Measurements from ENCODE around the gene UBE2Z. TPM values are rescaled to one million over a fixed set of nuclear protein-coding genes. Genes with fewer than 3 reads are reported as not detected.

Gene UBE2Z
- total RNA-seq, 1 experiment from 2014 or later, result 182 TPM

DNA sequence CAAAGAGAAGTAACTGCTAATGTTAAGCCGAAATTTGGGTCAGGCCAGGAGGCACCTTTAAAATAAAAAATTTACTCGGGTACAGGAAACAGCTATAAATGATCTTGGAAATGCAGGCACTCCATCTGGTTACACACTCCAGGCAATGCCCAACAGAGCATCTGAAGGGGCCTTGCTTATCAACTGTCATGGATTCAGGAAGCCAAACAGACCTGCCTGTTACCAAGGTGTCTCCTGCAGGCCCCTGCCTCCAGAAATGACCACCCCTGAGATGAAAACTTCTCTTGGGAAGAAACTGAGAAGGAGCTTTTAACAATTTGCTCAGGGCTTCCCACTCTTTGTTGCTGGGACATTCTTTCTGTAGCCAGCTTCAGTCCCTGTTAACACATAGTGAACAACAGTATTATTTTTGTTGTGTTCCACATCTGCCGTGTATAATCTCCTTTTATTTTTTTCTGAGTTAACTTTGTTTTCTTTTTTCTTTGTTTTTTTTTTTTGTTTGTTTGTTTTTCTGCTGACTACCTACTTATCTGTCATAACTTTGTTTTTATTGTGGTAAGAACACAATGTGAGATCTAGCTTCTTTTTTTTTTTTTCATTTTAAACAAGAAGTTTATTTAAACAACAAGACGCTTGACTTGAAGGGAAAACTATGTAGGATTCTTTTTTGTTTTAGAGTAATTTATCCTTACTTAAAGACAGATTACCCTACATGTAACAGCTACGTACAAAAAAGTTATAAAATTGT is 34.3 kb upstream of the UBE2Z start:
- no peak overlapping the region for H3K4me3 Mint-ChIP-seq (ENCODE audit: unreplicated experiment)
- no peaks in the 10 kb centered on the region for H3K36me3 Mint-ChIP-seq (ENCODE audit: insufficient read depth, unreplicated experiment)
- DNase-seq, result no peak
- H3K4me3 ChIP-seq (ENCODE audit: low read depth, low read length), result no peak overlapping the region
- peaks cover 59% of the 10 kb centered on the region for H3K4me1 ChIP-seq
- no TSS peak for BruUV-seq (replicated peaks)
- no peaks in the 10 kb centered on the region for H3K36me3 ChIP-seq (ENCODE audit: control insufficient read depth, insufficient read depth, low read length)
- H3K27me3 Mint-ChIP-seq (ENCODE audit: insufficient read depth, unreplicated experiment), result no peaks in the 10 kb centered on the region
- CTCF ChIA-PET, result interaction anchor here (0.6 to 19.4 kb wide), 5 partner anchors 10 to 142 kb away, joined by 3 to 1184 read pairs (median 3); partner anchors contain the start of gene TTLL6
- no peaks in the 10 kb centered on the region for H3K9me3 ChIP-seq
- peaks cover 55% of the 10 kb centered on the region for H3K4me1 Mint-ChIP-seq (ENCODE audit: low read depth, unreplicated experiment)
- peak overlapping the region; percentile 70 for H3K27ac Mint-ChIP-seq (ENCODE audit: unreplicated experiment)
- no peaks in the 10 kb centered on the region for H3K9me3 Mint-ChIP-seq (ENCODE audit: unreplicated experiment)
- intact Hi-C loops (cut with micrococcal nuclease; ENCODE audit: unreplicated experiment), result no loop called here
- TF ChIP-seq, protein P1, sequence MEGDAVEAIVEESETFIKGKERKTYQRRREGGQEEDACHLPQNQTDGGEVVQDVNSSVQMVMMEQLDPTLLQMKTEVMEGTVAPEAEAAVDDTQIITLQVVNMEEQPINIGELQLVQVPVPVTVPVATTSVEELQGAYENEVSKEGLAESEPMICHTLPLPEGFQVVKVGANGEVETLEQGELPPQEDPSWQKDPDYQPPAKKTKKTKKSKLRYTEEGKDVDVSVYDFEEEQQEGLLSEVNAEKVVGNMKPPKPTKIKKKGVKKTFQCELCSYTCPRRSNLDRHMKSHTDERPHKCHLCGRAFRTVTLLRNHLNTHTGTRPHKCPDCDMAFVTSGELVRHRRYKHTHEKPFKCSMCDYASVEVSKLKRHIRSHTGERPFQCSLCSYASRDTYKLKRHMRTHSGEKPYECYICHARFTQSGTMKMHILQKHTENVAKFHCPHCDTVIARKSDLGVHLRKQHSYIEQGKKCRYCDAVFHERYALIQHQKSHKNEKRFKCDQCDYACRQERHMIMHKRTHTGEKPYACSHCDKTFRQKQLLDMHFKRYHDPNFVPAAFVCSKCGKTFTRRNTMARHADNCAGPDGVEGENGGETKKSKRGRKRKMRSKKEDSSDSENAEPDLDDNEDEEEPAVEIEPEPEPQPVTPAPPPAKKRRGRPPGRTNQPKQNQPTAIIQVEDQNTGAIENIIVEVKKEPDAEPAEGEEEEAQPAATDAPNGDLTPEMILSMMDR (IDR thresholded peaks at IDR 0.05; ENCODE audit: insufficient read depth in 1 of 2, low read depth in 1 of 2, low read length in 1 of 2, severe bottlenecking in 1 of 2, unreplicated experiment in 1 of 2), result no peak
- POLR2A ChIA-PET, result interaction anchor here (0.6 to 0.7 kb wide), 5 partner anchors 11 to 768 kb away, joined by 3 to 19 read pairs (median 3); no protein-coding TSS in a partner anchor
- H3K27me3 ChIP-seq (replicated peaks; ENCODE audit: control insufficient read depth, insufficient read depth, low read length), result no peaks in the 10 kb centered on the region

DNA sequence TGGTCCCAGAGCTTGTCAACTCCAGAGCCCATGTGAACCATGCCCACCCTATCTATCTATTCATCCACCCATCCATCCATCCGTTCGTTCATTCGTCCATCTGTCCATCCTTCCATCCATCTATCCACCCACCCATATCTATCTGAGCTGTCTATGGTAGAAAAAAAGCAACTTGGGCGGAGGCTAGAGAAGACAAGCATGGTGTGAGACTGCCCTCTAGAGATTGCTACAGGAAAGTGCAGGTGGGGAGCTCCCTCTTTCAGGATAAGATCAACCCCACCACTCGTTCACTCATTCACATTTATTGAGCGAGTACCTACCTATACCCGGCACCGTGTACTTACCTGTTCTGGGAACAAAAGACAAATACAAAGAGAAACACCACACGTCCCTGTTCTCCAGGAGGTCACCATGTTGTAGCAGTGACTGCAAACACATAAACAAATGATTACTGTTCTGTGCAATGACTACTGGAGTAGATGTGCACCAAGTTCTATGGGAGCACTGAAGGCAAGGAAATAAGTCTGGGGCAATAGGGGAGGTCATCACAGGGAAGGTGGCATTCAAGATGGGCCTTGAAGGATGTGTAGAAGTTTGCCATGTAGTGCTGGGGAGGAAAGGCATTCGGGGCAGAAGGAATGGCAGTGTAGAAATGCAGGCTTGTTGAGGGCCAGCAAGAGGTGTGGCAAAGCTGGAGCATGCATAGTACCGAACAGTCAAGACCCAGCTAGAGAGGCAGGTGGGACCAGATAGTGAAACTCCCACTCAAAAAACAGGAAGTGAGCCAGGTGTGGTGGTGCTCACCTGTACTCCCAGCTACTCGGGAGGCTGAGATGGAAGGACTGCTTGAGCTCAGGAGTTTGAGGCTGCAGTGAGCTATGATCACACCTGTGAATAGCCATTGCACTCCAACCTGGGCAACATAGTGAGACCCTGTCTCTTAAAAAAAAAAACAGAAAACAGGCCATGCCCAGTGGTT is 29.0 kb upstream of the UBE2Z start:
- no peak overlapping the region for H3K27ac Mint-ChIP-seq (ENCODE audit: unreplicated experiment)
- H3K36me3 ChIP-seq (ENCODE audit: control insufficient read depth, insufficient read depth, low read length), result no peaks in the 10 kb centered on the region
- POLR2A ChIA-PET, result interaction anchor here (0.5 to 1.1 kb wide), 7 partner anchors 12 to 554 kb away, joined by 3 to 9 read pairs (median 3); partner anchors contain the start of genes ATP5MC1, IGF2BP1 and TTLL6
- intact Hi-C loops (cut with micrococcal nuclease; ENCODE audit: unreplicated experiment), result loop anchor here (1.0 kb wide), 9 partner anchors 24 to 208 kb away; partner anchors contain the start of gene CALCOCO2
- H3K4me3 Mint-ChIP-seq (ENCODE audit: unreplicated experiment), result no peak overlapping the region
- peak; percentile 86 to 90 for DNase-seq
- H3K27me3 Mint-ChIP-seq (ENCODE audit: insufficient read depth, unreplicated experiment), result no peaks in the 10 kb centered on the region
- peaks cover 12% of the 10 kb centered on the region for H3K4me1 Mint-ChIP-seq (ENCODE audit: low read depth, unreplicated experiment)
- peaks cover 11% of the 10 kb centered on the region for H3K4me1 ChIP-seq
- TF ChIP-seq, protein P1 (IDR thresholded peaks at IDR 0.05; ENCODE audit: insufficient read depth in 1 of 2, low read depth in 1 of 2, low read length in 1 of 2, severe bottlenecking in 1 of 2, unreplicated experiment in 1 of 2), result peak; percentile 100
- H3K9me3 ChIP-seq, result no peaks in the 10 kb centered on the region
- no peaks in the 10 kb centered on the region for H3K27me3 ChIP-seq (replicated peaks; ENCODE audit: control insufficient read depth, insufficient read depth, low read length)
- no TSS peak for BruUV-seq (replicated peaks)
- CTCF ChIA-PET, result interaction anchor here (0.5 to 19.4 kb wide), 83 partner anchors 8 to 938 kb away, joined by 3 to 1184 read pairs (median 6); partner anchors contain the start of genes ATP5MC1, HOXB13, HOXB9 and PNPO
- no peaks in the 10 kb centered on the region for H3K36me3 Mint-ChIP-seq (ENCODE audit: insufficient read depth, unreplicated experiment)
- no peak overlapping the region for H3K4me3 ChIP-seq (ENCODE audit: low read depth, low read length)
- H3K9me3 Mint-ChIP-seq (ENCODE audit: unreplicated experiment), result no peaks in the 10 kb centered on the region

DNA sequence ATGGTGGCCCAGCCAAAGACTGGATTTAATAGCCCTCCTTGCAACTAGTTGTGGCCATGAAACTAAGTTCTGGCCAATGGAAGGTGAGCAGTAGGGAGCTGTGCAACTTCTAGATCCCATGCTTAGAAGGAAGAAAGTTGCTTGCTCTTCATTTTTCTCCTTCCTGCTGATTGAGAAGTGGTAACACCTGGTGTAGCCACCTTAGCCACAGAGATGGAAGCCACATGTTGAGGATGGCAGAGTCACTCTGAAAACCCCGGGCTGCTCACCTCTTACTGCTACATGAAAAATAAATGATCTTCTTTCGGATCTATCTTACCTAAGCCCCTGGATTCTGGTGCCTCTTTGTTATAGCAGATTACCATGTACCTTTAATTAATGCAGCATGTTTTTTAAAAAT is 25.9 kb upstream of the UBE2Z start:
- no peaks in the 10 kb centered on the region for H3K9me3 Mint-ChIP-seq (ENCODE audit: unreplicated experiment)
- no peak overlapping the region for H3K4me3 Mint-ChIP-seq (ENCODE audit: unreplicated experiment)
- peaks cover 13% of the 10 kb centered on the region for H3K4me1 Mint-ChIP-seq (ENCODE audit: low read depth, unreplicated experiment)
- no TSS peak for BruUV-seq (replicated peaks)
- H3K27me3 ChIP-seq (replicated peaks; ENCODE audit: control insufficient read depth, insufficient read depth, low read length), result no peaks in the 10 kb centered on the region
- H3K4me1 ChIP-seq, result peaks cover 17% of the 10 kb centered on the region
- DNase-seq, result no peak
- no peak overlapping the region for H3K4me3 ChIP-seq (ENCODE audit: low read depth, low read length)
- H3K9me3 ChIP-seq, result no peaks in the 10 kb centered on the region
- H3K27me3 Mint-ChIP-seq (ENCODE audit: insufficient read depth, unreplicated experiment), result no peaks in the 10 kb centered on the region
- ChIA-PET POLR2A (interaction anchor here (0.6 kb wide), 1 partner anchor 913 kb away, joined by 3 read pairs; no protein-coding TSS in a partner anchor), CTCF (interaction anchor here (0.6 to 19.4 kb wide), 8 partner anchors 79 to 717 kb away, joined by 3 to 1184 read pairs (median 5); partner anchors contain the start of gene TTLL6)
- TF ChIP-seq, protein P1 (IDR thresholded peaks at IDR 0.05; ENCODE audit: insufficient read depth in 1 of 2, low read depth in 1 of 2, low read length in 1 of 2, severe bottlenecking in 1 of 2, unreplicated experiment in 1 of 2), result no peak
- no peaks in the 10 kb centered on the region for H3K36me3 ChIP-seq (ENCODE audit: control insufficient read depth, insufficient read depth, low read length)
- intact Hi-C loops (cut with micrococcal nuclease; ENCODE audit: unreplicated experiment), result no loop called here
- no peak overlapping the region for H3K27ac Mint-ChIP-seq (ENCODE audit: unreplicated experiment)
- peaks cover 10% of the 10 kb centered on the region for H3K36me3 Mint-ChIP-seq (ENCODE audit: insufficient read depth, unreplicated experiment)

Measured in Caco-2 (cell line).